VCaP (cell line): ENCODE data around the gene SLC6A18.

Experiments used
- H3K27ac ChIP-seq: fragments of 450-650 bp; 2 replicates; pipeline ENCODE4 v1.5.1; 2017
- CTCF ChIP-seq: fragments of 450-650 bp; conservative IDR thresholded peaks from 2 replicates; pipeline ENCODE4 v1.5.1; 2017; ENCODE audit warnings: mild to moderate bottlenecking, moderate library complexity

SLC6A18 gene

GRCh38 chr5:1225081-1225480 is at the start of gene SLC6A18:
Gene SLC6A18, plus strand, starts transcription at chr5:1225381. Its CDS starts 97 bp downstream, at chr5:1225478.
- no peak for TF ChIP-seq CTCF
- H3K27ac ChIP-seq, result no peak within 1 kb of the TSS

- no peak for TF ChIP-seq CTCF
- H3K27ac ChIP-seq, result no peak overlapping the region
Measured at GRCh38 chr5:1175801-1176472, 49.2 kb upstream of the SLC6A18 start.

- no peak overlapping the region for H3K27ac ChIP-seq
- no peak for TF ChIP-seq CTCF
Measured at GRCh38 chr5:1176473-1177391, 48.4 kb upstream of the SLC6A18 start.

- no peak for TF ChIP-seq CTCF
- no peak overlapping the region for H3K27ac ChIP-seq
Measured at GRCh38 chr5:1177826-1178528, 47.2 kb upstream of the SLC6A18 start.

- no peak for TF ChIP-seq CTCF
- H3K27ac ChIP-seq, result no peak overlapping the region
Measured at GRCh38 chr5:1178529-1179382, 46.4 kb upstream of the SLC6A18 start.

GRCh38 chr5:1179383-1179715 is 45.8 kb upstream of the SLC6A18 start:
- H3K27ac ChIP-seq, result no peak overlapping the region
- no peak for TF ChIP-seq CTCF
